DOHH2 (cell line): Measurements from ENCODE around the gene F12.

Experiments used
- H3F3A ChIP-seq: fragments of 200-600 bp; sonication (generic), shearing (Covaris generic); 2 replicates; pipeline ENCODE4 v1.6.0; 2016; ENCODE audit warnings: antibody characterized with exemption, mild to moderate bottlenecking; ENCODE audit not compliant: control insufficient read depth, insufficient read depth
- H3K27ac ChIP-seq: fragments of 200-600 bp; sonication (generic); 2 replicates; pipeline ENCODE4 v1.5.1; 2014; ENCODE audit warnings: low read depth, mild to moderate bottlenecking, low read length, moderate library complexity
- H3K27me3 ChIP-seq: fragments of 200-600 bp; sonication (generic); 2 replicates; pipeline ENCODE4 v1.6.1; 2014; ENCODE audit warnings: mild to moderate bottlenecking, low read length, mixed read lengths; ENCODE audit not compliant: control insufficient read depth
- H3K36me3 ChIP-seq: fragments of 200-600 bp; sonication (generic); 2 replicates; pipeline ENCODE4 v1.6.1; 2014; ENCODE audit warnings: mild to moderate bottlenecking, low read length, moderate library complexity, mixed read lengths; ENCODE audit not compliant: control insufficient read depth
- H3K4me1 ChIP-seq: fragments of 200-600 bp; sonication (generic); 2 replicates; pipeline ENCODE4 v1.6.1; 2014; ENCODE audit warnings: mild to moderate bottlenecking, low read length, mixed read lengths; ENCODE audit not compliant: control insufficient read depth
- H3K4me2 ChIP-seq: fragments of 200-600 bp; sonication (generic); 2 replicates; pipeline ENCODE4 v1.6.0; 2014; ENCODE audit warnings: mild to moderate bottlenecking, low read length, moderate library complexity
- H3K4me3 ChIP-seq: fragments of 200-600 bp; sonication (generic); 2 replicates; pipeline ENCODE4 v1.5.1; 2014; ENCODE audit warnings: mild to moderate bottlenecking, low read length, mixed read lengths
- H3K79me2 ChIP-seq: fragments of 200-600 bp; sonication (generic); 2 replicates; pipeline ENCODE4 v1.6.1; 2014; ENCODE audit warnings: mild to moderate bottlenecking, low read length, mixed read lengths; ENCODE audit not compliant: control insufficient read depth
- H3K9me2 ChIP-seq: fragments of 200-600 bp; sonication (generic); replicated peaks from 2 replicates; pipeline ENCODE4 v1.6.1; 2014; ENCODE audit warnings: mild to moderate bottlenecking, low read length, mixed read lengths; ENCODE audit not compliant: control insufficient read depth
- H3K9me3 ChIP-seq: fragments of 200-600 bp; sonication (generic); 2 replicates; pipeline ENCODE4 v1.6.1; 2014; ENCODE audit warnings: antibody characterized with exemption, low read length, mixed read lengths; ENCODE audit not compliant: control insufficient read depth, insufficient read depth
- H4K20me1 ChIP-seq: fragments of 200-600 bp; sonication (generic); 2 replicates; pipeline ENCODE4 v1.6.0; 2014; ENCODE audit warnings: low read depth, mild to moderate bottlenecking, antibody characterized with exemption, low read length, moderate library complexity; ENCODE audit not compliant: control insufficient read depth, insufficient read depth
- EZH2phosphoT487 ChIP-seq: fragments of 200-600 bp; sonication (generic); IDR thresholded peaks from 2 replicates; pipeline ENCODE4 v1.6.1; 2017; ENCODE audit warnings: borderline replicate concordance, mild to moderate bottlenecking, antibody characterized with exemption, low read length, moderate library complexity, mixed read lengths
- TF ChIP-seq, protein P1 (sequence below): fragments of 200-600 bp; sonication (generic); IDR thresholded peaks from one replicate; pipeline ENCODE4 v1.5.1; 2014; ENCODE audit warnings: antibody characterized with exemption, mild to moderate bottlenecking, low read depth, low read length; ENCODE audit not compliant: poor library complexity, severe bottlenecking

Gene F12

DNA sequence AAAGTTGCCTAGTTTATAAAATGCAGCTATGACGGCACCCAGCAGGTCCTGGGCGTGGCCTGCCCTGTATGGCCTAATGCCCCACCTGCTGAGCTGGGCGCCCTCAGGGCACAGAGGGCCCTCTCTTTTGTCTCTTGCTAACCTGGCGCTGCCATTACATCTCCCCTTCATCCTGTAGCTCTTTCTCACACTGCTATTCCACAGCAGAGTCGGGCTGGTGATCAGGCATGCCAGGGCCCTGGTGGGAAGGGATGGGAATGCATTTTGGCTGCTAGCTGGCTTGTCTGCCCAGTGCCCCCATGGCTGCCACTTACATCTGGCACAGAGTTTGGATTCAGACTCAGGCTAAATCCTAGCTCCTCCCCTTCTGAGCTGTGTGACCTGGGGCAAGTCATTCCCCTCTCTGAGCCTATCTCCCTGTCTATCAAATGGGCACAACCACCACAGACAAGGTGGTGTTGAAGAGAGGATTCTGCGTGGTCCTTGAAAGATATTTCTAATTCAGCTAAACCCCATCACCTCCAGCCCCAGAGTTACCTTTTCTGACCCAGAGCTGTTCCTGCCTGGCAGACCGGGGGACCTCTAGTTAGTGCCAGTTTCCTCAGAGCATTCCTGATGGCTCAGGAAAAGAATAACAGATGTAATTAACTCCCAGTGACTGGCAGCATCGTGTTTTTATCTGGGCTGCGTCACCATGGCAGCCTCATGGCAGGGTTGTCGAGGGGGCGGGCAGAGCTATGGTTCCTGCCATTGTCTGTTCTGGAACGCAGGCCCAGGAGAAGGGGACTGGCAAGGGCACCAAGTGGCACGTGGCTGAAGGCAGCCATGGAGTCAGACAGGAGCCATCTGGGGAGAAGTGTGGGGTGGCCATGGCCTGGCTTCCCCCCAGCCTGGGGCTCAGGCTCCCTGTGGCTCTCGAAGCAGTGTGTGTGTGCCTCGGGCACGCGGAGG is 43.6 kb upstream of the F12 start:
- Histone ChIP-seq H3F3A (peaks cover 23% of the 10 kb centered on the region), H3K36me3 (peaks cover 28% of the 10 kb centered on the region), H3K27me3 (no peaks in the 10 kb centered on the region), H3K4me1 (peaks cover 39% of the 10 kb centered on the region), H3K79me2 (peaks cover 13% of the 10 kb centered on the region), H4K20me1 (peaks cover 8% of the 10 kb centered on the region; the same call in 1 of the 2 replicates), H3K27ac (no peak overlapping the region), H3K4me2 (peak overlapping the region; percentile 100), H3K4me3 (peak overlapping the region; percentile 83), H3K9me2 (no peaks in the 10 kb centered on the region), H3K9me3 (no peaks in the 10 kb centered on the region)
- TF ChIP-seq EZH2phosphoT487: no peak
- TF ChIP-seq, protein P1, sequence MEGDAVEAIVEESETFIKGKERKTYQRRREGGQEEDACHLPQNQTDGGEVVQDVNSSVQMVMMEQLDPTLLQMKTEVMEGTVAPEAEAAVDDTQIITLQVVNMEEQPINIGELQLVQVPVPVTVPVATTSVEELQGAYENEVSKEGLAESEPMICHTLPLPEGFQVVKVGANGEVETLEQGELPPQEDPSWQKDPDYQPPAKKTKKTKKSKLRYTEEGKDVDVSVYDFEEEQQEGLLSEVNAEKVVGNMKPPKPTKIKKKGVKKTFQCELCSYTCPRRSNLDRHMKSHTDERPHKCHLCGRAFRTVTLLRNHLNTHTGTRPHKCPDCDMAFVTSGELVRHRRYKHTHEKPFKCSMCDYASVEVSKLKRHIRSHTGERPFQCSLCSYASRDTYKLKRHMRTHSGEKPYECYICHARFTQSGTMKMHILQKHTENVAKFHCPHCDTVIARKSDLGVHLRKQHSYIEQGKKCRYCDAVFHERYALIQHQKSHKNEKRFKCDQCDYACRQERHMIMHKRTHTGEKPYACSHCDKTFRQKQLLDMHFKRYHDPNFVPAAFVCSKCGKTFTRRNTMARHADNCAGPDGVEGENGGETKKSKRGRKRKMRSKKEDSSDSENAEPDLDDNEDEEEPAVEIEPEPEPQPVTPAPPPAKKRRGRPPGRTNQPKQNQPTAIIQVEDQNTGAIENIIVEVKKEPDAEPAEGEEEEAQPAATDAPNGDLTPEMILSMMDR: no peak

DNA sequence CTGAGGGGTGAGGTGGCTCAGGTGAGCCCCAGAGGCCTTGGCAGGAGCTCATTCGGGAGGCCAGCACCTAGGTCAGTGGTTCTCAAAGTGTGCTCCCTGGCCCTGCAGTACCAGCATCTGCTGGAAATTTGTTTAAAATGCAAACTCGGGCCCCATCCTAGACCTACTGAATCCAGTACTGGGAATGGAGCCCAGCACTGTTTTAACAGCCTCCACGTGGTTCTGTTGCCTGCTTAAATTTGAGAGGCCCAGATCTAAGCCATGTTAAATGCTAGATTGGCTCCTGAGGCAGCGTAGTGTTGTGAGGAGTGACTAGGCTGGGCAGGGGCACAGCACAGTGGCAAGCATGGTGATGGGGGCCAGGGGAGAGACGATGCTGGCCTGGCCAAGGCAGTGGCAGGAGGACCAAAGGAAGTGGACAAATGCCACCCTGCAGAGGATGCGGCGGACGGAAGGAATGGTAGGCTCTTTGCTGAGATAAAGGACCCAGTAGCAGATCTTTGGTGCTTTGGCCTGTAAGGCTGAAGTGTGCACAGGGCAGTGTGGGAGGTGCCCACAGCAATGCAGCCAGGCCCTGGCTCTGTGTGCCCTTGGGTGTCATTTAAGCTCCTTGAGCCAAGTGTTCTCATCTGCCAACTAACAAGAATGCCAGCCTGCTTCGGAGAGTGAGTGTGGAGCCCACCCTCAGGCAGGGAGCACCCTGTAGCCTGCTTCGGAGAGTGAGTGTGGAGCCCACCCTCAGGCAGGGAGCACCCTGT is 41.5 kb upstream of the F12 start:
- Histone ChIP-seq H4K20me1 (peaks cover 7% of the 10 kb centered on the region; the same call in 1 of the 2 replicates), H3K9me3 (no peaks in the 10 kb centered on the region), H3K4me3 (no peak overlapping the region), H3K27me3 (peaks cover 5% of the 10 kb centered on the region; the same call in 1 of the 2 replicates), H3K9me2 (no peaks in the 10 kb centered on the region), H3K27ac (no peak overlapping the region), H3K36me3 (peaks cover 16% of the 10 kb centered on the region), H3K79me2 (peaks cover 13% of the 10 kb centered on the region), H3K4me1 (peaks cover 35% of the 10 kb centered on the region), H3F3A (peaks cover 12% of the 10 kb centered on the region), H3K4me2 (no peak overlapping the region)
- no peak for TF ChIP-seq EZH2phosphoT487
- TF ChIP-seq, protein P1: no peak

DNA sequence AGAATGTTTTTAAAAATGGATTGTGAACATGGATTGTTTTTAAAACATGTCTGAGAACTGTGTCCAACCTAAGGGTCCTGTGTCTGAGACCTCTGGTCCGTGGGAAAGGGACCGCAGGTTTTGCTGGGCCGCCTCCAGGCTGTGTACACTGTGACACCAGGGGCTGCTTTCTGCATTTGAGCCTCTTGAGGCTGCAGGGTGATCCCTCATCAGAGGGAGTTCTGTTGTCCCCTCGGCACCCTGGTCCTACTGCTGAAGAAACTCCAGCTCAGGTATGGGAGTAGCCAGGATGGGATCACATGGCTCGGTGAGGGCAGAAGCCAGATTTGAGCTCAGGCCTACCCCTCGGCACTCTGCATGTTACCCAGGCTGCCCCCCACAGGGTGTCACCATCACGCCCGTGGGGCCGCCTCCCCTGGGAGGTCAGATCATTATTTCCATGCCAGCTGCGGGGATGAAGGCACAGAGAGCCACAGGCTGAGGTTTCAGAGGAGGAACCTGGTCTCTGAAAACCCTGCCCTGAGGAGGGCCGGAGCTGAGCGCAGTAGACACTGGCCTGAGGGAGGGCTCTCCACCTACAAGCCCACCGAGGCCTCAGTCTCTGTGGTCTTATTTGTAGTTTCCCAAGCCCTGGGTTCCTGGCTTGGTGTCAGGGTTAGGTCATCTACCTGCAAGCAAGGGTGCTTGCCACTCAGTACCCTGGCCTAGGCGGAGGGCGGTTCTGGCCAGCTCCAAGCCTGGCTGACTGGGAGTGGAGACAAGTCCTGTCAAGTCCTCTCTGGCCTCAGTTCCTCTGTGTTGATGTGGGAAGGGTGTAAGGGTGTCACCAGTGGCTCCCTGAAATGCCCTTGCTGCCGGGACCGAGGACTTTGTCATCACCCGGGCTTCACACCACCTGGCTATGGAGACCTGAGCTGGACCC is 40.0 kb upstream of the F12 start:
- H4K20me1 ChIP-seq: peaks cover 7% of the 10 kb centered on the region; the same call in 1 of the 2 replicates
- H3K27ac ChIP-seq: no peak overlapping the region
- H3K4me3 ChIP-seq: no peak overlapping the region
- no peak overlapping the region for H3K4me2 ChIP-seq
- H3K27me3 ChIP-seq: peaks cover 8% of the 10 kb centered on the region; the same call in 1 of the 2 replicates
- peaks cover 50% of the 10 kb centered on the region for H3K4me1 ChIP-seq
- H3K36me3 ChIP-seq: peaks cover 16% of the 10 kb centered on the region
- TF ChIP-seq, protein P1: peak; percentile 12
- no peak for TF ChIP-seq EZH2phosphoT487
- no peaks in the 10 kb centered on the region for H3K9me2 ChIP-seq
- peaks cover 13% of the 10 kb centered on the region for H3K79me2 ChIP-seq
- H3K9me3 ChIP-seq: no peaks in the 10 kb centered on the region
- peaks cover 22% of the 10 kb centered on the region for H3F3A ChIP-seq
